CD4-positive, alpha-beta memory T cell (primary cell): ENCODE measurements around the gene CBLN1. TPM values are rescaled to one million over a fixed set of nuclear protein-coding genes. Genes with fewer than 3 reads are reported as not detected.

Experiments used
- CTCF ChIA-PET: fragments of 350-600 bp; sonication (Branson Sonifier 250); formaldehyde crosslinking; loops from one replicate; lab custom pipeline; 2021; ENCODE audit warnings: inconsistent platforms; ENCODE audit not compliant: partially characterized antibody; lab: Charles Lee
- POLR2A ChIA-PET: fragments of 350-600 bp; sonication (Branson Sonifier 250); formaldehyde crosslinking; loops from one replicate; lab custom pipeline; 2021; ENCODE audit not compliant: partially characterized antibody; lab: Charles Lee
- DNase-seq, 5 donors: peaks; one replicate each; pipeline versions ENCODE4 v3.0.0 to v3.0.0-alpha.2; 2020 to 2022; ENCODE audit warnings: mixed read lengths in 1 of 5
- H3K27ac ChIP-seq: one replicate; pipeline ENCODE4 v1.7.0; 2013; ENCODE audit warnings: low read depth, low read length
- H3K27me3 ChIP-seq: 2 replicates; pipeline ENCODE4 v1.7.0; 2013; ENCODE audit warnings: mild to moderate bottlenecking, low read length, moderate library complexity; ENCODE audit not compliant: insufficient read depth
- H3K36me3 ChIP-seq: 2 replicates; pipeline ENCODE4 v1.7.0; 2013; ENCODE audit warnings: mild to moderate bottlenecking, low read length, moderate library complexity; ENCODE audit not compliant: insufficient read depth
- H3K4me1 ChIP-seq: 2 replicates; pipeline ENCODE4 v1.7.0; 2013; ENCODE audit warnings: mild to moderate bottlenecking, low read length, moderate library complexity; ENCODE audit not compliant: insufficient read depth
- H3K4me3 ChIP-seq, 2 donors: one replicate each; pipeline ENCODE4 v1.7.0; 2013; ENCODE audit warnings: low read length in 2 of 2, mild to moderate bottlenecking in 1 of 2
- H3K9me3 ChIP-seq, 2 donors: one replicate each; pipeline ENCODE4 v1.7.0; 2013; ENCODE audit warnings: low read length in 2 of 2, control low read depth in 1 of 2; ENCODE audit not compliant: control insufficient read depth in 1 of 2
- H3K27ac Mint-ChIP-seq, 7 donors: one replicate each; pipeline ENCODE4 v1.8.0; 2020 to 2021; ENCODE audit warnings: mixed read lengths in 7 of 7, mild to moderate bottlenecking in 6 of 7, inconsistent platforms in 3 of 7, moderate library complexity in 3 of 7
- H3K27me3 Mint-ChIP-seq, 2 donors: one replicate each; pipeline ENCODE4 v1.8.0; 2020 to 2021; ENCODE audit warnings: mixed read lengths in 2 of 2
- H3K36me3 Mint-ChIP-seq, 2 donors: one replicate each; pipeline ENCODE4 v1.8.0; 2020 to 2021; ENCODE audit warnings: mixed read lengths in 2 of 2, inconsistent platforms in 1 of 2, mild to moderate bottlenecking in 1 of 2
- H3K4me1 Mint-ChIP-seq, 4 donors: one replicate each; pipeline ENCODE4 v1.8.0; 2020 to 2021; ENCODE audit warnings: mixed read lengths in 4 of 4, mild to moderate bottlenecking in 1 of 4
- H3K4me3 Mint-ChIP-seq, 8 donors: one replicate each; pipeline ENCODE4 v1.8.0; 2020 to 2021; ENCODE audit warnings: mixed read lengths in 8 of 8, mild to moderate bottlenecking in 7 of 8, moderate library complexity in 6 of 8, inconsistent platforms in 3 of 8
- H3K9me3 Mint-ChIP-seq, 8 donors: one replicate each; pipeline ENCODE4 v1.8.0; 2020 to 2021; ENCODE audit warnings: mixed read lengths in 8 of 8, mild to moderate bottlenecking in 5 of 8, inconsistent platforms in 3 of 8, moderate library complexity in 1 of 8
- intact Hi-C: fragments of 100-400 bp; cut with micrococcal nuclease; formaldehyde crosslinking; loops from one replicate; pipeline ENCODE4 v1.15.1; 2023
- polyA plus RNA-seq, 2 donors: library from polyadenylated mRNA; unstranded; fragments of 300-500 nt; fragmentation: Illumina TruSeq; gene quantifications; one replicate each; pipeline ENCODE4 v1.2.3, GENCODE V29; 2021
- total RNA-seq, 2 experiments: library from RNA; stranded (reverse); gene quantifications; one replicate each; pipeline ENCODE4 v1.2.3, GENCODE V29; 2021

The CBLN1 gene
- total and polyA plus RNA-seq, 4 experiments from 2014 or later = not detected

DNA sequence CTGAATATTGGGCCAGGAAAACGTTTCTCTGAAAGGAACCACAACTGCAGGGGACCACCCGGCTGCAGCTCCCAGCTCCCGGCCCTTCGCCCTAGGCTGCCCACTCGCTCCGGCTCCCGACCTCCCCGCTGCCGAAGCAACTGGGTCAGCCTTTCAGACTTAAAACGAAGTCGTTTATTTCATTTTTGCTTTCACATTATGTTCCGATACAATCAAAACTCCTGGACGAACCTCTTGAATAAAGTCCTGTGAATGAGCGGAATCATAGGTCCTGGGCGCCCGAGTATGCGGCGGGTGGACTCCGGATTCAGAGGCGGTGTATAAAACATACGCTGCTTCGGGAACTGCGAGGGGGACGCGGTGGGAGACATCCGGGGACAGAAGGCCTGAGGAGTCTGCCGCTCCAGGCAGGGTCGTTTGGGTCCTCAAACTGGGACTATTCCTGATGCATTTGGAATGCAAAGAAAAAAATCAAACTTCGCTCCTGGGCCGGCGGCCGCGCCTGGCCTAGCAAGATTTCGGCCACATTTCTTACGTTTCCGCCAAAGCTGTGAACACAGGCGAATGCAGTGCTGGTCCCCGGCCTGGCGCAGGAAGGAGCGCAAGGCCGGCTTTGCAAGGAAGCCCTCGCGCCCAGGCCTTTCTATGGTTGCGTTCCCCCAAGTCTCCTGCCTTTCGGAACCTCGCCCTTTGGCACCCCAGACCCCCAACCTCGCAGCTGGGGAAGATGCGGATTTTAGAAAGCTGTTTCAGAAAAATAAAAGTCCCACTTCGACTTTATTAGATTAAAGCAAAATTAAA, 3.7 kb downstream of the CBLN1 start:
- Histone ChIP-seq H3K36me3 (no peaks in the 10 kb centered on the region), H3K4me1 (peaks cover 4% of the 10 kb centered on the region), H3K4me3 (no peak overlapping the region), H3K9me3 (no peaks in the 10 kb centered on the region), H3K27ac (no peak overlapping the region), H3K27me3 (peaks cover 27% of the 10 kb centered on the region)
- Mint-ChIP-seq H3K27me3 (peaks cover 41 to 57% of the 10 kb centered on the region in 2 donors), H3K4me3 (peak overlapping the region in 2 of 8 donors; percentile 13 to 31), H3K4me1 (peaks cover 0 to 32% (median 8%) of the 10 kb centered on the region in 4 donors), H3K9me3 (peaks cover 0 to 9% (median 3%) of the 10 kb centered on the region in 8 donors), H3K27ac (no peak overlapping the region), H3K36me3 (no peaks in the 10 kb centered on the region)
- CTCF ChIA-PET = no interaction called here
- POLR2A ChIA-PET = no interaction called here
- no peak for DNase-seq
- intact Hi-C loops = no loop called here

DNA sequence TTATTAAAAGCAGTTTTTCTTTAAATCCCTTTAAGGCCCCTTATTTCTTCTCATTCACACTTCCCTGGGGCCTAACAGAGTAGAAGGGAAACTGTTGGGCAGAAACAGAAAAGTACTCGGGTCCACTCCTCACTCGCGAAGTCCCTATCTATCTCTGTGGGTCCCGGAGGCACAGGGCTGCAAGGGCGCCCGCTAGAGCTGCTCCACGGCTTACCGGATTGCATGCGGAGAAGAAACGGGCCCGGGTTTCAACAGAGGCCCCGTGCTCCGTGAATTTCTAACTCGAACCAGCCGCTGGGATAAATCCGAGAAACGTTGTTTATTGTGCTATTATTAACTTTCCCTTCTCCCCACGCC, 4.3 kb downstream of the CBLN1 start:
- intact Hi-C loops = no loop called here
- Histone ChIP-seq H3K27ac (no peak overlapping the region), H3K27me3 (peaks cover 27% of the 10 kb centered on the region), H3K9me3 (no peaks in the 10 kb centered on the region), H3K36me3 (no peaks in the 10 kb centered on the region), H3K4me3 (no peak overlapping the region), H3K4me1 (no peaks in the 10 kb centered on the region)
- peak overlapping the region in 1 of 8 donors; percentile 31 for H3K4me3 Mint-ChIP-seq
- no peak overlapping the region for H3K27ac Mint-ChIP-seq
- no peaks in the 10 kb centered on the region for H3K36me3 Mint-ChIP-seq
- DNase-seq = no peak
- peaks cover 0 to 27% (median 6%) of the 10 kb centered on the region in 4 donors for H3K4me1 Mint-ChIP-seq
- peaks cover 38 to 57% of the 10 kb centered on the region in 2 donors for H3K27me3 Mint-ChIP-seq
- CTCF ChIA-PET = no interaction called here
- POLR2A ChIA-PET = no interaction called here
- peaks cover 0 to 9% (median 1%) of the 10 kb centered on the region in 8 donors for H3K9me3 Mint-ChIP-seq

DNA sequence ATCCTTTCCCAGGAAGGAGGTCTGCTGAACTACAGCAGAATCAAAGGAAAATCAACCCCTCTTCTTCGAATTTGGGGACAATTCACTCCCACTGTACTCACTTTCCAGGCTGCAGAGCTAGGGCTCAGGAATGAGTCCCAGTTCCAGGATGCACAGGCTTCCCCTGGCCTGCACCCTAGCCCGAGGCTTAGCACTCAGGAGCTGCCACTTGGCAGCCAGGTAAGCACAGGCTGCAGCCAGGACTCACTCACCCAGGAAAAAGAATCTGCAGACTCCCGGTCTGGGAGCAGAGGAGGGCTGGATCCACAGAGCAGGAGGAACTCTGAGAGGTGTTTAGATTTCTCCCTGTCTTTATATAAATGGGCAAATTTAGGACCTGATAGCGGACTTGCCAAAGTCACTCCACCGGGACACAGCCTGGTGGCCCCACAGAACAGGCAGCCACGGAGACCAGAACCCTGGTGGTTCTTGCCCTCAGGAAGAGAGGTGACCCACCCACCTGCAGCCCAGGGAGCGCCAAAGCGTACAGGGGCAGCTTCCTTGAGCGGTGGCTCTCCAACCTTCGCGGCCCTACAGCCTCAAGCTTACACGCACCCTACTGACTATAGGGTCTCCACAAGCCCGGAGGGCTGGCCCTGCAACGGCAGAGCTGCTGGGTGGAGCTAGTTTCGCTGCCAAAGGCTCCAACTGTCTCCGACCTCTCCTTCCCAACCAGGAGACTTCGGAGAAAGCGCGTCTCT, 4.8 kb downstream of the CBLN1 start:
- Histone ChIP-seq H3K27me3 (peaks cover 27% of the 10 kb centered on the region), H3K36me3 (no peaks in the 10 kb centered on the region), H3K4me3 (no peak overlapping the region), H3K4me1 (no peaks in the 10 kb centered on the region), H3K27ac (no peak overlapping the region), H3K9me3 (no peaks in the 10 kb centered on the region)
- no peaks in the 10 kb centered on the region for H3K36me3 Mint-ChIP-seq
- intact Hi-C loops = no loop called here
- no peak overlapping the region for H3K4me3 Mint-ChIP-seq
- CTCF ChIA-PET = no interaction called here
- peaks cover 0 to 9% (median 1%) of the 10 kb centered on the region in 8 donors for H3K9me3 Mint-ChIP-seq
- peaks cover 0 to 26% (median 6%) of the 10 kb centered on the region in 4 donors for H3K4me1 Mint-ChIP-seq
- no peak for DNase-seq
- POLR2A ChIA-PET = no interaction called here
- H3K27ac Mint-ChIP-seq = no peak overlapping the region
- H3K27me3 Mint-ChIP-seq = peaks cover 38 to 57% of the 10 kb centered on the region in 2 donors

DNA sequence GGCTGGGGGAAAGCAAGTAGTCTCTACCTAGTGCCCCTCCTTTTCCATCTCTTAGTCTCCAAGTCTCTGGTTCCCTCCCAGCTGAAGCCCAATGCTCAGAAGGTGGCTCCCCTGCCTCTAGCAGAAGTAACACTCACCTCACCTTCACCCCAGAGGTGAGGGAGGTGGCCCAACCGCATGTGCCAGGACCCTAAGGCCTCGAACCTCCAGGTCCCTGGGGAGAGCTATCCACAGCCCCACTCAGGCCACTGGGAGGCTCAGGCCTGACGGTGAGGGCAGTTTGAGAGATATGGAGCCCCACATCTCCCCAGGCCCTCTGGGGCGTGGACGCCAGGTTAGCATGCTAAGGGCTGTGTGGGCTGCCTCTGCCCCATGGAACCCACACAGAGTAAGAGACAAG, 5.8 kb downstream of the CBLN1 start:
- no peak for DNase-seq
- no peak overlapping the region for H3K4me3 ChIP-seq
- no peak overlapping the region for H3K27ac Mint-ChIP-seq
- intact Hi-C loops = no loop called here
- H3K4me3 Mint-ChIP-seq = no peak overlapping the region
- H3K27me3 ChIP-seq = peaks cover 27% of the 10 kb centered on the region
- no peaks in the 10 kb centered on the region for H3K4me1 ChIP-seq
- peaks cover 0 to 9% (median 1%) of the 10 kb centered on the region in 8 donors for H3K9me3 Mint-ChIP-seq
- no peaks in the 10 kb centered on the region for H3K36me3 ChIP-seq
- H3K4me1 Mint-ChIP-seq = peaks cover 0 to 24% (median 5%) of the 10 kb centered on the region in 4 donors
- H3K9me3 ChIP-seq = no peaks in the 10 kb centered on the region
- ChIA-PET CTCF (no interaction called here), POLR2A (no interaction called here)
- no peaks in the 10 kb centered on the region for H3K36me3 Mint-ChIP-seq
- H3K27me3 Mint-ChIP-seq = peaks cover 38 to 55% of the 10 kb centered on the region in 2 donors
- no peak overlapping the region for H3K27ac ChIP-seq

DNA sequence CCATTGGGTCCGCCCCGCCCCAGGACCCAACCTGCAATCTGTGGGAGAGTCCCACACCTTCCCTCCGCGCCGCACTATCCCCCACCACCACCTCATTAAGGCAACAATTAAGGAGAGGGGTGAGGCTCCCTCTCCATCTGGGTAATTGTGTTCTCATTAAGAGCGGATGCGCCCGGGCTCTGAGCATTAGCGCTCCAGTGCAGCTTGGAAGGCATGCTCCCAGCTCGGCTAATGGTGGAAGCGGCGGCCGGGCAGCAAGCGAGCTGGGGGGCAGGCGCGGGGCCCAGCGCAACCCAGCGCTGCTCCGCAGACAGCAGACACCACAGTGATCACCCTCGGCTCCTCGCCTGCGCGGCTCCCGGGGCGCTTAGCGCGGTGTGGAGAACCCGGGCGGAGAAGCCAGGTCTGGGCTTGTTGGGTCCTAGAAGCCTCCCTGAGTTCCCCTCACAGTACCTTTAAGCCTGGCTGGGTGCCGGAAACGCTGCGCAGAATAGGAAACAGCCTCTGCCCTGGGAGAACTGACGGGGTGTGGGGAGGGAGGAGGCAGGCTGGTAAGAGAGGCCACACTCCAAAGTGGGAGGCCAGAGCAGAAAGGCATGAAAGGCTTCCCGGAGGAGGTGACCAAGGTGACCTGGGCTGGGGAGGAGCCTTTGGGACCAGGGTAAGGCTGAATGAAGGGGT, 6.4 kb downstream of the CBLN1 start:
- Mint-ChIP-seq H3K27ac (no peak overlapping the region), H3K4me3 (no peak overlapping the region), H3K4me1 (peaks cover 0 to 19% (median 4%) of the 10 kb centered on the region in 4 donors), H3K36me3 (no peaks in the 10 kb centered on the region), H3K27me3 (peaks cover 35 to 53% of the 10 kb centered on the region in 2 donors), H3K9me3 (peaks cover 0 to 9% (median 1%) of the 10 kb centered on the region in 8 donors)
- Histone ChIP-seq H3K27me3 (peaks cover 27% of the 10 kb centered on the region), H3K9me3 (no peaks in the 10 kb centered on the region), H3K4me1 (no peaks in the 10 kb centered on the region), H3K36me3 (no peaks in the 10 kb centered on the region), H3K27ac (no peak overlapping the region), H3K4me3 (no peak overlapping the region)
- intact Hi-C loops = no loop called here
- DNase-seq = no peak
- ChIA-PET CTCF (no interaction called here), POLR2A (no interaction called here)

DNA sequence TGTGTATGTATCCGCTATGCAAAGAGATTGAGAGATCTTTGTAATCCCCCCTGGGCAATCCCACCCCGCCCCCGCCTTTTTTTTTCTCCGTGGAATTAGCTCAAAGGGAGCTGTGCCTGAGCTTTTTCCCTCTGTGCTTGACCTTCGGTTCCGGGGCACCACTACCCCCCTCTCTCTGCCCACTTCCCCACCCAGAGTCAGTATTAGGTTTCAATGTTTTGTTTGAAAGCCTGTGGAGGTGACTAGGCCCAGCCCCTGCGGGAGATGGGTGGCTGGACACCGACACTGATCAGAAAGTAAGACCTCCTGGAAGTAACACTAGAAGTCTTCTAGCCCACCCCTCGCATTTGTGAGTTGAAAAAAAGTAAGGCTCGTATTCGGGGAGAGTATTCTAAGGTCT, 7.0 kb downstream of the CBLN1 start:
- H3K9me3 ChIP-seq = no peaks in the 10 kb centered on the region
- Mint-ChIP-seq H3K36me3 (no peaks in the 10 kb centered on the region), H3K4me1 (peaks cover 0 to 19% (median 4%) of the 10 kb centered on the region in 4 donors), H3K4me3 (no peak overlapping the region), H3K27me3 (peaks cover 33 to 50% of the 10 kb centered on the region in 2 donors), H3K9me3 (peaks cover 0 to 9% (median 1%) of the 10 kb centered on the region in 8 donors), H3K27ac (no peak overlapping the region)
- no peak for DNase-seq
- CTCF ChIA-PET = no interaction called here
- H3K4me1 ChIP-seq = no peaks in the 10 kb centered on the region
- POLR2A ChIA-PET = no interaction called here
- peaks cover 23% of the 10 kb centered on the region for H3K27me3 ChIP-seq
- intact Hi-C loops = no loop called here
- H3K27ac ChIP-seq = no peak overlapping the region
- H3K36me3 ChIP-seq = no peaks in the 10 kb centered on the region
- no peak overlapping the region for H3K4me3 ChIP-seq

DNA sequence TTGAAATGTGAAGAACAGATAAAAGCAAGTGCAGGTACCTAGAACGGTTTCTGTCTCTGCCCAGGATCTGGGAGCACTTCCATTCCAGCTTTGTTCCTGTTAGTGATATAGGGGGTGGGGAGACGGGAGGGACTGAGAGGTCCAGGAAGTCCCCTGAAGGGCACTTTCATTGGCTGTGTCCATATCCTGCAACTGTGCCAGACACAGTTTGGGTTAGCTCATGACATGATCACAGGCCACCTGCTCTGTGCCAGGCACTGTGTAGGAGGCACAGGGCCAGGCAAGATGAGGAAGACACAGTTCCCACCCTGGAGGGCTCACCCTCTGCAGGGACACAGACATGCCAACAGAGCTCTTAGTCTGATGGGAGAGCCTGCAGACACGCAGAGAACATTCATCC, 7.9 kb downstream of the CBLN1 start:
- Histone ChIP-seq H3K27me3 (peaks cover 23% of the 10 kb centered on the region), H3K4me3 (no peak overlapping the region), H3K27ac (no peak overlapping the region), H3K36me3 (no peaks in the 10 kb centered on the region), H3K9me3 (no peaks in the 10 kb centered on the region), H3K4me1 (no peaks in the 10 kb centered on the region)
- Mint-ChIP-seq H3K27me3 (peaks cover 28 to 43% of the 10 kb centered on the region in 2 donors), H3K27ac (no peak overlapping the region), H3K4me3 (no peak overlapping the region), H3K4me1 (peaks cover 0 to 14% (median 4%) of the 10 kb centered on the region in 4 donors), H3K36me3 (no peaks in the 10 kb centered on the region), H3K9me3 (peaks cover 0 to 9% (median 1%) of the 10 kb centered on the region in 8 donors)
- DNase-seq = no peak
- ChIA-PET POLR2A (no interaction called here), CTCF (no interaction called here)
- intact Hi-C loops = no loop called here
